Dedifferentiated amniotic fluid mesenchymal stem cell (primary cell): Measurements from ENCODE around the gene ANO9.
"Not testable (repeated sequence)": the region's sequence is repeated elsewhere in the genome, so short reads cannot be mapped to it uniquely, and the experiment has no call there.

Source experiments
- DNase-seq: peaks from one replicate; pipeline ENCODE4 v3.0.0-alpha.2; 2016; ENCODE audit errors: extremely low spot score

Gene ANO9

DNA sequence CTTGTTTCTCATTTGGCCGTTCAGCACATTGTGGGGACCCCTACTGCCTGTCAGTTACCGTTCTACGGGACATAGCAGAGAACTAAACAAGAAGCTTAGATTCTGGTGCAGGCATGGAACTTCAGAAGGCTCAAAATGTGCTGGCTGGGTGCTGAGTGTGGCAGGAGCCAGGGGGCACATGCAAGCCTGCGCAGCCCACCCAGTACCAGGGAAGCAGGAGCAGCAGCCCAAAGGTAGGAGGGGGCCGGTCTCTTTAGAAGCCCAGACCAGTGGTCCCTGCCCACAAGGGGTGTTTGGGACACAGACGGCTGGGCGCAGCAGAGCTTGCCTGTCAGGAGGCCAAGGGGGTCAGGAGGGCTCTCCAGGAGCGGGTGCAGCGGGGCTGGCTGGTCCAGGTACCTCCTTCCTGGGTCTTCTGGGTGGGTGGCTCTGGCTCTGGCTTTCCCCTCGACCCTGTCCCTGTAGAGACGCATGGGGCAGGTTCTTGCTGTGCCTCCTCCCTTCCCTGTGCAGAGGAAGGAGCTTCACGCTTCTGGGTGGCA lies 10.5 kb upstream of the ANO9 start:
- DNase-seq: no peak

- DNase-seq: no peak
Measured at GRCh38 chr11:451738-452137, 9.9 kb upstream of the ANO9 start.

DNA sequence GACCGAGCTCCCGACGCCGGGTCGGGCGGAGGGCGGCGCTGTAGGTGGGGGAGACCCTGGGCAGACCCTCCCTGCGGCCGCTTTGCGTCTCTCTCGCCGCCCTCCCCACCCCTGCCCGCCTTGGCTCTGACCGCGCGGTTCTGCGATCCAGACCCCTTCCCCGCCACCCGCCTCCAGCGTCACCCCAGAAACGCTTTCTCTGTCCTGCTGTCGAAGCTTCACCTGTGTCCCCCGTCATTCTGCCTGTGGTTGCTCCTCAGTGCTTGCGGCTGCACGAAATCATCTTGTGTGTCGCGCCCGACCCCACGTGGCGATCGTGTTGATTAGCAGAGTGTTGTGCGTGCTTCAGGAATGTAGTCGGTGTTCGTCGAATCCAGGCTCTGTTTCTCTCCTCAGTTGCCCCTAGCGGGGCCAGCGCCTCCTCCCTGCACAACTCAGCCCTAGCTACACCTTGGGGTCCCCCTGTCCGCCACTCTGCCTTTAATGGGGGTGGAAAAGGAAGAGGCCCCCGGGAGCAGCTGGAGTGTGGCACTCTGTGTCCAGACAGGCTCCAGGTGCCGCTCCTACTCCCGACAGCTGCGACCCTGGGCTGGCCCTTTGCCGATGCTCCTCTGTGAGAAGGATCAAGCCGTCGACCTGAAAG lies 9.1 kb upstream of the ANO9 start:
- peak; percentile 33 for DNase-seq

DNA sequence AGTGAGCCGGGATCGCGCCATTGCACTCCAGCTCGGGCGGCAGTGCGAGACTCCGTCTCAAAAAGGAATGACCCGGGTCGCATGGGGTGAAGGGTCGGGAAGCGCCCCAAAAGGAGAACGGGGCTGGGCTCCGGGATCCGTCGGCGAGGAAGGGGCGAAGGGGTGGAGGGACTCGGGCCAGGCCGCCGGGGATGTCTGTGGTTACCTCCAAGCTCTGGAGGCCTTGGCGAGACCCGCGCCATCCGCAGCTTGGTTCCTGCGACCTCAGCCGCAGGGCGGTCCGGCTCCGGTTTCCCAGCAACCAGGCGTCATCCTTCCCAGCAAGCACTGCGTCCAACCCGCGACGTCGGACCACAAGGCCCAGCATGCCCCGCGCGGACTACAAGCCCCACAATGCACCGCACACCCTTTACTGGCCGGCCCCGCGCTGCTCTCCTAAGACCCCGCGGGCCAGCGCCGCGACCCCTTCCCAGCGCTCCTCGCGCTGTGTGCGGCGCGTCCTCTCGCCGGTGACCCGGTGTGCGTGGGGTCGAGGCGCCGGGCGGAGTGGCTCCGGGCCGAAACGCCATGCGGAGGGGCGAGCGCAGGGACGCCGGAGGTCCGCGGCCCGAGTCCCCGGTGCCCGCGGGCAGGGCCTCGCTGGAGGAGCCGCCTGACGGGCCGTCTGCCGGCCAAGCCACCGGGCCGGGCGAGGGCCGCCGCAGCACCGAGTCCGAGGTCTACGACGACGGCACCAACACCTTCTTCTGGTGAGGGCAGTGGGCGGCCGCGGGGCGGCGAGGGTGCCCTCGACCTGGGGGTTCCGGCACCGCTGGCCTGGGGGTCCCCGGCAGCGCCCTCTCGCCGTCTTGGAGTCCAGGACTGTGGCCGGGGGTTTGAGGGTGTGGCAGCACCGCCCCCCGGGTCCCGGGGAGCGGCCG lies 8.3 kb upstream of the ANO9 start, which contains the start of gene PTDSS2:
TSS of gene PTDSS2 (plus strand) at position 391 of the 920 bp plus-strand sequence. CDS start at position 568, 177 bp downstream.
- peak; percentile 96 for DNase-seq

DNA sequence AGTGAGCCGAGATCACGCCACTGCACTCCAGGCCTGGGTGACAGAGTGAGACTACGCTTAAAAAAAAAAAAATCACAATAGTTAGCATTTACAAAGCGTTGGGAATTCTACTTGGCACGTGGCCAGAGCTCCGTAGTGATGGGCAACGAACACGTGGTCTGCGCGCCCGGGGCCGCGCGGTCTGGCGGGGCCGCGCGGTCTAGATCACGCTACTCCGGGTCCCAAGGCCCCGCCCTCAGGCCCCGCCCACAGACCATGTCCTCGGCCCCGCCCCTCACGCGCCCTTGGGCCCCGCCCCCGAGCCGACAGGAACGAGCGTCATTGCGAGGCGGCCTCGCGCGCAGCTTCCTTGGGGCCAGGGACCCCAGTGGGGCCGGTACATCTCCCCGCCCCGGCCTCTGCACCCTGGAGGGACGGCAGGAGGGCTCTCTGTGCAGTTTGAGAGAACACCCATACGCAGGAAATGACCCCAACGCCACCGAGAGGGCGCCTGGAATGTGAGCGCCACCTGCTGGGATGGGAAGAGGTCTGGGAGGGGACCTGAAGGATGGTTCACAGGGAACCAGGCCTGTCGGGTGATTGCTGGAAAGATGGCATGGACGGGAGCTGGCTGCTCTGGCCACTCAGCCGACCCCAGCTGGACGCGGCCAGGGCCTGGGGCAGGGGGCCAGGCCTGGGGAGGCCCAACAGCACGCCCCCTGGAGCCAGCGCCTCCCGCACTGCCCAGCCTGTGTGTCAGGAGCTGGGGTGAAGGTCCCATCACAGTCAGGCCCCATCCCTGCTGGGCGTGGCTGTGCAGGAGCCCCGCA lies 6.3 kb upstream of the ANO9 start:
- peak; percentile 85 for DNase-seq

DNA sequence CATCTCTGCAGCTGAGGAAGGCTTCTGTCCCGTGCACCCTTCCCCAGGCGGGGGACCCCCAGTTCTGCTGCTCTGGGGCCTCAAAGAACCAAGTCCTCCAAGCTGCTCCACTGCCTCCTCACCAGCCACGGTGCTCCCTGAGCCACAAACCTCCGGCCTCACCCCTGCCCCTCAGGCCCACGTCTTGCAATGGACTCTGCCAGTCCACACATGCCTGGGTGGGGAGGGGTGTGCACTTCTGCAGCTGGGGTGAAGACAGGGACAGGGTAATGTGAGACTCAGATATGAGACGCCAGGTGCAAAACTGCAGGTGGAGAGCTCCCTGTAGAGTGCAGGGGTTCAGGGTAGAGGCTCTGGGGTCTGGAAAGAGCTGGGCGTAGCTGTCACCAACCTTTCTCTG lies 5.1 kb upstream of the ANO9 start:
- no peak for DNase-seq

DNA sequence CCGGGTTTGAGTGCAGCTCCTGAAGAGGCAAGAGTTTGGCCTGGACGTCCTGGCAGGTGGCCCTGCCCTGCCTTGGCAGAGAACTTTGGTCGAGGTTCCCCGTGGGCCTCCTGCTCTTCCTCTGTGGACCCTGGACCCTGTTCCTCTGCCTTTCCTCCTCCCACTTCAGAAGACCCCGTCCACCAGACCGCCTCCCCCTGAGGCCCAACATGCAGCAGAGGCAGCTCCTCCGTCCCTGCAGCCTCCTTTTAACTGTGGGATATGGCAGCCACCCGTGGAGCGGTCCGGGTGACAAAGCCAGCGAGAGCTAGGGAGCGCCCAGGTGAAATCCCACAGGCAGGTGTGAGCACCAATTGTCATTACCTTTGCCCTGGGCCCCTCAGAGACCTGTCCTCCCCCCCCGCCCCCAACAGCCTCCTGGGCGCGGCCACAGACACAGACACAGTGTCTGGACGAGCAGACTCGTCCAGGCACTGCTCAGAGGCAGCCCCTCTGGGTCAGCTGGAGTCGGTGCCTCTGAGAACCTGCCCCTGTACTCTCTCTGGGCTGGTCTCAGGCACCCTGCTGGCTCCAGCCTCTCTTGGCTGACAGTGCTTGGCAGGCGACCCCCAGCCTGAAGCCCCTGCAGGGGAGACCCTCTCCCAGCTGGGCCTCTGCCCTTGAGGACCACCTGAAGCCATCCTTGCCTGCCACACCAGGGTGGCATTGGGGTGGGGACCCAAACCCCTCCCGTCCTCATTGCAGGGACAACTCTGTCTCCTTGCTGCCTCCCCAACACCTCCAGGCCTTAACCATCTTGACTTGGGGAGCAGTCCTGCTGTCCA lies 4.2 kb upstream of the ANO9 start:
- no peak for DNase-seq

- DNase-seq: no peak
Measured at GRCh38 chr11:444396-445144, 2.8 kb upstream of the ANO9 start.

- no peak for DNase-seq
Measured at GRCh38 chr11:443542-444199, 1.9 kb upstream of the ANO9 start.

- DNase-seq: no peak
Measured at GRCh38 chr11:442611-443081, 835 bp upstream of the ANO9 start.

- DNase-seq: no peak
Measured at GRCh38 chr11:441043-441417, 781 bp downstream of the ANO9 start.

- no peak for DNase-seq
Measured at GRCh38 chr11:440065-441042, 1.5 kb downstream of the ANO9 start.

- DNase-seq: no peak
Measured at GRCh38 chr11:439315-440064, 2.3 kb downstream of the ANO9 start.

GRCh38 chr11:438101-438844 lies 3.5 kb downstream of the ANO9 start:
- DNase-seq: no peak

DNA sequence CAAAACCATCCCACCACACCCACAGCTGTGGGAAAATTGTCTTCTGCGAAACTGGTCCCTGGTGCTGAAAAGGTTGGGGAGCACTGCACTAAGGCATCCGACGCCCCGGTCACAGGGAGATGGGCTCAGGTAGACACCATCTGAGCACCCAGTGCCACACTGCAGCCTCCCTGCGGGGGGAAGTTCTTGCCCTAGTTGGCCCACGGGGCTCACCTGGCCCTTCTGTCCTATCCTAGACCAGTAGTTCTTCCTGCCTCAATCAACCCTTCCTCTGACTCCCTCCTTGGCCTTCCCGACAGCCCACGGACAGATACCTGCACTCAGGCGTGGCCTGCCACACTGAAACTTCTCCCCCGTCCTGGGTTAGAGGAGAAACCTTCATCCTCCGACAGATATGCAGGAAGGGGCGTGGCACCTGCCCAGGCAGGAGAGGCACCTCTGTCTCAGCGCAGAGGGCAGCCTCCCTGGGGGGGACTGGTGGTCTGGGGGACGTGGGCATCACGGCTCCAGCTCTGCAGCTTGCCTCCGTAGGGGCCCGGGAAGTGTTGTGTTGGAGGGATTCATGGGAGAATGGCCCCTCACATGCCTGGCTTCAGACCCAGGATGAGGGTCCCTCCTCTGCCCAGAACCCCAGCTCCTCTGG lies 4.5 kb downstream of the ANO9 start:
- no peak for DNase-seq

DNA sequence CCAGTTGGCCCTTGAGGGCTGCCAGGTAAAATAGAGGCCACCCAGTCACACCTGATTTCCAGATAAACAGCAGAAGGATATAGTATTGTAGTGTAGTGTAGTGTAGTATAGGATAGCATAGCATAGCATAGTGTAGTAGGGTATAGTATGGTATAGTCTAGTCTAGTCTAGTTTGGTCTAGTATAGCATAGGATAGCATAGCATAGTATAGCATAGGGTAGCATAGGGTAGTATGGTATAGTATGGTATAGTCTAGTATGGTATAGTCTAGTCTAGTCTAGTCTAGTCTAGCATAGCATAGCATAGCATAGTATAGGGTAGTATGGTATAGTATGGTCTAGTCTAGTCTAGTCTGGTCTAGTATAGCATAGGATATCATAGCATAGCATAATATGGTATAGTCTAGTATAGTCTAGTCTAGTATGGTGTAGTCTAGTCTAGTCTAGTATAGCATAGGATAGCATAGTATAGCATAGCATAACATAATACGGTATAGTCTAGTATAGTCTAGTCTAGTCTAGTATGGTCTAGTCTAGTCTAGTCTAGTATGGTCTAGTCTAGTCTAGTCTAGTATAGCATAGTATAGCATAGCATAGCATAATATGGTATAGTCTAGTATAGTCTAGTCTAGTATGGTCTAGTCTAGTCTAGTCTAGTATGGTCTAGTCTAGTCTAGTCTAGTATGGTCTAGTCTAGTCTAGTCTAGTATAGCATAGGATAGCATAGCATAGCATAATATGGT lies 6.6 kb downstream of the ANO9 start:
- not testable (repeated sequence) for DNase-seq
